ENCODE measurements around the gene RABGAP1L.

RABGAP1L gene

GRCh38 chr1:174761335-174761734, 602.0 kb downstream of the RABGAP1L start:
- DNase-seq (ENCODE audit: low read depth): no peak
- H3K4me3 ChIP-seq (ENCODE audit: low read length): no peak overlapping the region
- TF ChIP-seq CTCF (conservative IDR thresholded peaks at IDR 0.05; ENCODE audit: low read depth, low read length): no peak

GRCh38 chr1:174761901-174762585, 602.7 kb downstream of the RABGAP1L start:
- no peak for DNase-seq (ENCODE audit: low read depth)
- no peak for TF ChIP-seq CTCF (conservative IDR thresholded peaks at IDR 0.05; ENCODE audit: low read depth, low read length)
- H3K4me3 ChIP-seq (ENCODE audit: low read length): no peak overlapping the region

- no peak for TF ChIP-seq CTCF (conservative IDR thresholded peaks at IDR 0.05; ENCODE audit: low read depth, low read length)
- no peak for DNase-seq (ENCODE audit: low read depth)
- no peak overlapping the region for H3K4me3 ChIP-seq (ENCODE audit: low read length)
Measured at GRCh38 chr1:174764191-174764590, 604.9 kb downstream of the RABGAP1L start.

GRCh38 chr1:174766727-174767126, 607.4 kb downstream of the RABGAP1L start:
- TF ChIP-seq CTCF (conservative IDR thresholded peaks at IDR 0.05; ENCODE audit: low read depth, low read length): no peak
- DNase-seq (ENCODE audit: low read depth): no peak
- H3K4me3 ChIP-seq (ENCODE audit: low read length): no peak overlapping the region

GRCh38 chr1:174768516-174768915, 609.2 kb downstream of the RABGAP1L start:
- DNase-seq (ENCODE audit: low read depth): no peak
- no peak for TF ChIP-seq CTCF (conservative IDR thresholded peaks at IDR 0.05; ENCODE audit: low read depth, low read length)
- no peak overlapping the region for H3K4me3 ChIP-seq (ENCODE audit: low read length)

- TF ChIP-seq CTCF (conservative IDR thresholded peaks at IDR 0.05; ENCODE audit: low read depth, low read length): no peak
- no peak overlapping the region for H3K4me3 ChIP-seq (ENCODE audit: low read length)
- DNase-seq (ENCODE audit: low read depth): no peak
Measured at GRCh38 chr1:174768949-174769348, 609.6 kb downstream of the RABGAP1L start.

GRCh38 chr1:174769961-174770549, 610.7 kb downstream of the RABGAP1L start:
- no peak overlapping the region for H3K4me3 ChIP-seq (ENCODE audit: low read length)
- no peak for DNase-seq (ENCODE audit: low read depth)
- TF ChIP-seq CTCF (conservative IDR thresholded peaks at IDR 0.05; ENCODE audit: low read depth, low read length): peak; percentile 71

Data from retinal pigment epithelial cell (primary cell).